CD4-positive, alpha-beta T cell (primary cell): ENCODE measurements around the gene FLT1. TPM values are rescaled to one million over a fixed set of nuclear protein-coding genes. Genes with fewer than 3 reads are reported as not detected.

Experiments used
- ATAC-seq: fragments of 200-7000 bp; cut with Tn5 transposase; one replicate; pipeline ENCODE4 v1.10.0; 2022; ENCODE audit warnings: mild to moderate bottlenecking; ENCODE audit not compliant: poor library complexity
- CTCF ChIA-PET: fragments of 350-600 bp; sonication (Branson Sonifier 250); formaldehyde crosslinking; loops from one replicate; lab custom pipeline; 2021; ENCODE audit warnings: antibody characterized with exemption, inconsistent platforms; lab: Charles Lee
- POLR2A ChIA-PET: fragments of 350-600 bp; sonication (Branson Sonifier 250); formaldehyde crosslinking; loops from one replicate; lab custom pipeline; 2021; ENCODE audit warnings: antibody characterized with exemption, inconsistent platforms; lab: Charles Lee
- DNase-seq, 14 experiments: peaks; one replicate each; pipeline ENCODE4 v3.0.0-alpha.2; 2013 to 2020; ENCODE audit warnings: mixed read lengths in 2 of 14
- H3K27ac ChIP-seq, 2 donors: one replicate each; pipeline versions ENCODE4 v1.5.1 to v1.7.0; 2013; ENCODE audit warnings: low read length in 2 of 2, low read depth in 1 of 2, mild to moderate bottlenecking in 1 of 2
- H3K27me3 ChIP-seq, 2 experiments: 1 replicate in 1 of 2; 2 replicates in 1 of 2; pipeline versions ENCODE4 v1.6.1 to v1.7.0; 2013; ENCODE audit warnings: low read length in 2 of 2, control low read depth in 1 of 2, mild to moderate bottlenecking in 1 of 2, moderate library complexity in 1 of 2; ENCODE audit not compliant: insufficient read depth in 2 of 2, control insufficient read depth in 1 of 2
- H3K36me3 ChIP-seq: one replicate; pipeline ENCODE4 v1.6.1; 2013; ENCODE audit warnings: low read length, control low read depth; ENCODE audit not compliant: insufficient read depth
- H3K4me1 ChIP-seq: one replicate; pipeline ENCODE4 v1.6.1; 2013; ENCODE audit warnings: low read length, control low read depth; ENCODE audit not compliant: insufficient read depth
- H3K4me3 ChIP-seq: one replicate; pipeline ENCODE4 v1.5.1; 2013; ENCODE audit warnings: mild to moderate bottlenecking, low read length, moderate library complexity
- H3K9me3 ChIP-seq, 2 experiments: 1 replicate in 1 of 2; 2 replicates in 1 of 2; pipeline versions ENCODE4 v1.6.1 to v1.7.0; 2013; ENCODE audit warnings: low read length in 2 of 2, mild to moderate bottlenecking in 2 of 2, control low read depth in 1 of 2, moderate library complexity in 1 of 2; ENCODE audit not compliant: control insufficient read depth in 1 of 2, insufficient read depth in 1 of 2
- H3K27ac Mint-ChIP-seq: one replicate; pipeline ENCODE4 v1.8.0; 2020; ENCODE audit warnings: mixed read lengths
- H3K27me3 Mint-ChIP-seq: one replicate; pipeline ENCODE4 v1.8.0; 2021; ENCODE audit warnings: mixed read lengths
- H3K36me3 Mint-ChIP-seq: one replicate; pipeline ENCODE4 v1.8.0; 2021; ENCODE audit warnings: low read depth, mixed read lengths
- H3K4me1 Mint-ChIP-seq: one replicate; pipeline ENCODE4 v1.8.0; 2021; ENCODE audit warnings: low read depth, mixed read lengths
- H3K4me3 Mint-ChIP-seq: one replicate; pipeline ENCODE4 v1.8.0; 2020; ENCODE audit warnings: mild to moderate bottlenecking, mixed read lengths
- H3K9me3 Mint-ChIP-seq: one replicate; pipeline ENCODE4 v1.8.0; 2020; ENCODE audit warnings: mixed read lengths
- CTCF ChIP-seq: fragments of 200-600 bp; IDR thresholded peaks from one replicate; pipeline ENCODE4 v1.8.0; 2022; ENCODE audit warnings: antibody characterized with exemption, mild to moderate bottlenecking
- intact Hi-C, 2 experiments: fragments of 100-400 bp; cut with DNase I in 1 of 2; cut with micrococcal nuclease in 1 of 2; formaldehyde crosslinking; loops; one replicate each; pipeline versions ENCODE4 v1.15.1 to v1.9.0; 2023 to 2025; cut with DNase I, micrococcal nuclease
- total RNA-seq, 174 experiments: library from RNA in 2 of 174; stranded (reverse) in 2 of 174; gene quantifications; one replicate each; pipeline ENCODE4 v1.2.3 and lab custom pipeline; 2021 to 2026

Gene FLT1
- total RNA-seq, 2 experiments from 2014 or later: 1.1 to 1.2 TPM

GRCh38 chr13:28531845-28532387 is 37.0 kb upstream of the FLT1 start:
- H3K27me3 Mint-ChIP-seq: peaks cover 58% of the 10 kb centered on the region
- POLR2A ChIA-PET: no interaction called here

GRCh38 chr13:28531077-28531844 is 36.3 kb upstream of the FLT1 start:
- CTCF ChIA-PET: no interaction called here
- no peak overlapping the region for H3K4me3 Mint-ChIP-seq
- no peaks in the 10 kb centered on the region for H3K36me3 ChIP-seq
- intact Hi-C loops: no loop called here
- H3K4me1 Mint-ChIP-seq: no peaks in the 10 kb centered on the region
- DNase-seq (peak in 1 of 14 experiments; percentile 24), ATAC-seq (no peak)
- no peak for TF ChIP-seq CTCF
- no peak overlapping the region for H3K4me3 ChIP-seq
- POLR2A ChIA-PET: no interaction called here
- H3K9me3 ChIP-seq: peaks cover 5 to 21% of the 10 kb centered on the region in 2 experiments
- peaks cover 18% of the 10 kb centered on the region for H3K4me1 ChIP-seq
- H3K27me3 ChIP-seq: peaks cover 46 to 65% of the 10 kb centered on the region in 2 experiments
- peaks cover 53% of the 10 kb centered on the region for H3K27me3 Mint-ChIP-seq
- no peaks in the 10 kb centered on the region for H3K9me3 Mint-ChIP-seq
- no peak overlapping the region for H3K27ac Mint-ChIP-seq
- H3K36me3 Mint-ChIP-seq: no peaks in the 10 kb centered on the region
- no peak overlapping the region for H3K27ac ChIP-seq

More at GRCh38 chr13:28531845-28532387, 37.0 kb upstream of the FLT1 start:
- no peak for TF ChIP-seq CTCF
- Histone ChIP-seq H3K27me3 (peaks cover 46 to 66% of the 10 kb centered on the region in 2 experiments), H3K36me3 (no peaks in the 10 kb centered on the region), H3K9me3 (peaks cover 5 to 21% of the 10 kb centered on the region in 2 experiments), H3K4me3 (no peak overlapping the region), H3K27ac (no peak overlapping the region), H3K4me1 (peaks cover 18% of the 10 kb centered on the region)
- intact Hi-C loops: no loop called here
- Mint-ChIP-seq H3K4me1 (no peaks in the 10 kb centered on the region), H3K9me3 (no peaks in the 10 kb centered on the region), H3K27ac (no peak overlapping the region), H3K36me3 (no peaks in the 10 kb centered on the region), H3K4me3 (no peak overlapping the region)
- CTCF ChIA-PET: no interaction called here
- DNase-seq (no peak), ATAC-seq (no peak)

GRCh38 chr13:28530729-28531076 is 35.8 kb upstream of the FLT1 start:
- H3K36me3 Mint-ChIP-seq: no peaks in the 10 kb centered on the region
- Histone ChIP-seq H3K36me3 (no peaks in the 10 kb centered on the region), H3K4me1 (peaks cover 18% of the 10 kb centered on the region), H3K9me3 (peaks cover 1 to 20% of the 10 kb centered on the region in 2 experiments), H3K27me3 (peaks cover 45 to 67% of the 10 kb centered on the region in 2 experiments), H3K4me3 (no peak overlapping the region), H3K27ac (no peak overlapping the region)
- peaks cover 51% of the 10 kb centered on the region for H3K27me3 Mint-ChIP-seq
- TF ChIP-seq CTCF: no peak
- no peaks in the 10 kb centered on the region for H3K4me1 Mint-ChIP-seq
- intact Hi-C loops: no loop called here
- no peak for DNase-seq
- H3K9me3 Mint-ChIP-seq: no peaks in the 10 kb centered on the region
- H3K4me3 Mint-ChIP-seq: no peak overlapping the region
- no peak for ATAC-seq
- no peak overlapping the region for H3K27ac Mint-ChIP-seq
- ChIA-PET POLR2A (no interaction called here), CTCF (no interaction called here)
